ENCODE results near the gene ZNF692.

ZNF692 gene

DNA sequence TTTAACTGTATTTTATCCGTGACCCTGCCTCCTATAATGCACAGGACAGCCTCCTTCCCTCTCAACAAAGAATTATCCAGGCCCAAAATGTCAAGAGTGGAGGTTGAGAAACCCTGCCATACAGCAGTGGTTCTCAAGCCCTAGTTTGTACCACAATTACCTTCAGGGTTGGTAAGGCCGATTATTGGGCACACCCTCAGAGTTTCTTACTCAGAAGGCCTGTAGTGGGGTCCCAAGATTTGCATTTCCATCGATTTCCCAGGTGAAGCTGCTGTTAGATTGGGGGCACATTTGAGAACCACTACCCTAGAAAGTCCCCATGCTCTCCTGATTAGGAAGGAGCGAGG is 46.8 kb upstream of the ZNF692 start:
- peak overlapping the region; percentile 3 to 59; a peak in 3 of 4 replicates for H3K4me3 ChIP-seq (ENCODE audit: low read depth in 1 of 2, low read length in 2 of 2)
- no peaks in the 10 kb centered on the region for H3K9me3 ChIP-seq (ENCODE audit: insufficient read depth, low read length, severe bottlenecking)
- ATAC-seq (ENCODE audit: insufficient read depth, low read depth) (no peak), DNase-seq (no peak)
- no peaks in the 10 kb centered on the region for H3K36me3 ChIP-seq (ENCODE audit: insufficient read depth, low read length)
- no peaks in the 10 kb centered on the region for H4K20me1 ChIP-seq (ENCODE audit: insufficient read depth, low read length)
- TF ChIP-seq, protein P1, sequence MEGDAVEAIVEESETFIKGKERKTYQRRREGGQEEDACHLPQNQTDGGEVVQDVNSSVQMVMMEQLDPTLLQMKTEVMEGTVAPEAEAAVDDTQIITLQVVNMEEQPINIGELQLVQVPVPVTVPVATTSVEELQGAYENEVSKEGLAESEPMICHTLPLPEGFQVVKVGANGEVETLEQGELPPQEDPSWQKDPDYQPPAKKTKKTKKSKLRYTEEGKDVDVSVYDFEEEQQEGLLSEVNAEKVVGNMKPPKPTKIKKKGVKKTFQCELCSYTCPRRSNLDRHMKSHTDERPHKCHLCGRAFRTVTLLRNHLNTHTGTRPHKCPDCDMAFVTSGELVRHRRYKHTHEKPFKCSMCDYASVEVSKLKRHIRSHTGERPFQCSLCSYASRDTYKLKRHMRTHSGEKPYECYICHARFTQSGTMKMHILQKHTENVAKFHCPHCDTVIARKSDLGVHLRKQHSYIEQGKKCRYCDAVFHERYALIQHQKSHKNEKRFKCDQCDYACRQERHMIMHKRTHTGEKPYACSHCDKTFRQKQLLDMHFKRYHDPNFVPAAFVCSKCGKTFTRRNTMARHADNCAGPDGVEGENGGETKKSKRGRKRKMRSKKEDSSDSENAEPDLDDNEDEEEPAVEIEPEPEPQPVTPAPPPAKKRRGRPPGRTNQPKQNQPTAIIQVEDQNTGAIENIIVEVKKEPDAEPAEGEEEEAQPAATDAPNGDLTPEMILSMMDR (IDR thresholded peaks at IDR 0.05; ENCODE audit: borderline replicate concordance, extremely low read depth, low read length, poor library complexity, severe bottlenecking), result no peak
- TF ChIP-seq EZH2 (IDR thresholded peaks at IDR 0.05; ENCODE audit: borderline replicate concordance, low read depth, low read length, severe bottlenecking), result no peak
- peak overlapping the region; percentile 66 for H3K9ac ChIP-seq (ENCODE audit: low read depth, low read length)
- peak overlapping the region; percentile 78 for H2AFZ ChIP-seq (ENCODE audit: low read depth, low read length)
- peak overlapping the region; percentile 75 for H3K27ac ChIP-seq (ENCODE audit: low read length)
- H3K79me2 ChIP-seq (ENCODE audit: insufficient read depth, low read length), result peaks cover 20% of the 10 kb centered on the region
- H3K4me1 ChIP-seq (ENCODE audit: insufficient read depth, low read length), result peaks cover 24% of the 10 kb centered on the region
- H3K27me3 ChIP-seq (ENCODE audit: insufficient read depth, low read length, poor library complexity), result peaks cover 7% of the 10 kb centered on the region
- peak overlapping the region; percentile 68 for H3K4me2 ChIP-seq (ENCODE audit: insufficient read depth, low read length)

DNA sequence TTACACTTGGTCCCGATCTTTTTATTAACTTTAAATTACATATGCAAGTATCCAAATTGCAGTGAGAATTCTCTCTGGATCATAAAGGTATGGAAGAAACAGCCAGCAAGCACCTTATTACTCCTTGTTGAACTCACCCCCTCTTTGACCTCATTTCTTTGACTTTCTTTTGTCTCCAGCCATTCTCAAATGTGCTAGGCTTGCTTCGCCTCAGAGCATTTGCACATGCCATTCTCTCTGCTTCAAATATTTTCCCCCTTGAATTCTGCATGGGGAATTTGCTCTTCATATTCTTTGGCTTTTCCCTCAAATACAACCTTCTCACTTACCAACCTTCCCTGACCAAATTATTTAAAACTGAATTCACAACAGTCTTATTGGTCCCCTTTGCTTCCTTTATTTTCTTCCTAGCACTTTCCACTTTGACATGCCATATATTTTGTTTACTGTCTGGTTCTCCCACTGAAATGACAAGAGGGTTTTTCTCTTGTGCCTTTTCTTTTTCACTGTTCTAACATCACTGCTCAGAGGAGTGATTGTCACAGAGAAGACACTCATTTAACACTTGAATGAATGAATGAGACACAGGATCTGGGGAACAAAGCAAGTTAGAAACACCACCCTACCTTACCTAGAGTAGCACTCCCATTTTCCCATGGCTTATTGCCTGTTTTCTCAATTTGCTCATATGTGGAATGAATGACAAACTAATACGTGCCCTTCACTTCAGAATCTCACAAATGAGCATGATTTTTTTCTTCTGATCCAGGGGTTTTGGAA is 45.7 kb upstream of the ZNF692 start:
- ATAC-seq (ENCODE audit: insufficient read depth, low read depth) (no peak), DNase-seq (no peak)
- H3K9me3 ChIP-seq (ENCODE audit: insufficient read depth, low read length, severe bottlenecking), result no peaks in the 10 kb centered on the region
- no peak overlapping the region for H3K9ac ChIP-seq (ENCODE audit: low read depth, low read length)
- TF ChIP-seq, protein P1 (IDR thresholded peaks at IDR 0.05; ENCODE audit: borderline replicate concordance, extremely low read depth, low read length, poor library complexity, severe bottlenecking), result no peak
- no peak for TF ChIP-seq EZH2 (IDR thresholded peaks at IDR 0.05; ENCODE audit: borderline replicate concordance, low read depth, low read length, severe bottlenecking)
- no peak overlapping the region for H2AFZ ChIP-seq (ENCODE audit: low read depth, low read length)
- peaks cover 24% of the 10 kb centered on the region for H3K4me1 ChIP-seq (ENCODE audit: insufficient read depth, low read length)
- no peak overlapping the region for H3K27ac ChIP-seq (ENCODE audit: low read length)
- peaks cover 20% of the 10 kb centered on the region for H3K79me2 ChIP-seq (ENCODE audit: insufficient read depth, low read length)
- H3K4me2 ChIP-seq (ENCODE audit: insufficient read depth, low read length), result no peak overlapping the region
- H3K4me3 ChIP-seq (ENCODE audit: low read depth in 1 of 2, low read length in 2 of 2), result no peak overlapping the region
- H3K27me3 ChIP-seq (ENCODE audit: insufficient read depth, low read length, poor library complexity), result peaks cover 7% of the 10 kb centered on the region
- H3K36me3 ChIP-seq (ENCODE audit: insufficient read depth, low read length), result no peaks in the 10 kb centered on the region
- no peaks in the 10 kb centered on the region for H4K20me1 ChIP-seq (ENCODE audit: insufficient read depth, low read length)

DNA sequence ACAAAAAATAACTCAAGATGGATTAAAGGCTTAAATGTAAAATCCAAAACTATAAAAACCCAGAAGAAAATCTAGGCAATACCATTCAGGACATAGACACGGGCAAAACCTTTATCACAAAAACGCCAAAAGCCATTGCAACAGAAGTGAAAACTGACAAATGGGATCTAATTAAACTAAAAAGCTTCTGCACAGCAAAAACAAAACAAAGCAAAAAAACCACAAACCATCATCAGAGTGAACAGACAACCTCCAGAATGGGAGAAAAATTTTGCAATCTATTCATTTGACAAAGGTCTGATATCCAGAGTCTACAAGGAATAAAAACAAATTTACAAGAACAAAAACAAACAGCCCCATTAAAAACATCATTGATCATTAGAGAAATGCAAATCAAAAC is 42.7 kb upstream of the ZNF692 start:
- DNase-seq (no peak), ATAC-seq (ENCODE audit: insufficient read depth, low read depth) (no peak)
- TF ChIP-seq, protein P1 (IDR thresholded peaks at IDR 0.05; ENCODE audit: borderline replicate concordance, extremely low read depth, low read length, poor library complexity, severe bottlenecking), result no peak
- TF ChIP-seq EZH2 (IDR thresholded peaks at IDR 0.05; ENCODE audit: borderline replicate concordance, low read depth, low read length, severe bottlenecking), result no peak
- no peak overlapping the region for H3K4me3 ChIP-seq (ENCODE audit: low read depth in 1 of 2, low read length in 2 of 2)
- H3K4me2 ChIP-seq (ENCODE audit: insufficient read depth, low read length), result no peak overlapping the region
- H3K9me3 ChIP-seq (ENCODE audit: insufficient read depth, low read length, severe bottlenecking), result no peaks in the 10 kb centered on the region
- H3K79me2 ChIP-seq (ENCODE audit: insufficient read depth, low read length), result no peaks in the 10 kb centered on the region
- H3K36me3 ChIP-seq (ENCODE audit: insufficient read depth, low read length), result no peaks in the 10 kb centered on the region
- H4K20me1 ChIP-seq (ENCODE audit: insufficient read depth, low read length), result no peaks in the 10 kb centered on the region
- peaks cover 10% of the 10 kb centered on the region for H3K27me3 ChIP-seq (ENCODE audit: insufficient read depth, low read length, poor library complexity)
- H2AFZ ChIP-seq (ENCODE audit: low read depth, low read length), result no peak overlapping the region
- peaks cover 13% of the 10 kb centered on the region for H3K4me1 ChIP-seq (ENCODE audit: insufficient read depth, low read length)
- H3K9ac ChIP-seq (ENCODE audit: low read depth, low read length), result no peak overlapping the region
- no peak overlapping the region for H3K27ac ChIP-seq (ENCODE audit: low read length)
